SK-N-MC (cell line): ENCODE results near the gene LRRC3B.

Source experiments
- EZH2 ChIP-seq: fragments of 200-600 bp; sonication (generic); IDR thresholded peaks from one replicate; pipeline ENCODE4 v1.6.1; 2017; ENCODE audit warnings: antibody characterized with exemption
- POLR2AphosphoS5 ChIP-seq: IDR thresholded peaks from 2 replicates; pipeline ENCODE4 v1.6.1; 2012; ENCODE audit warnings: mild to moderate bottlenecking, low read depth, low read length, borderline replicate concordance

DNA sequence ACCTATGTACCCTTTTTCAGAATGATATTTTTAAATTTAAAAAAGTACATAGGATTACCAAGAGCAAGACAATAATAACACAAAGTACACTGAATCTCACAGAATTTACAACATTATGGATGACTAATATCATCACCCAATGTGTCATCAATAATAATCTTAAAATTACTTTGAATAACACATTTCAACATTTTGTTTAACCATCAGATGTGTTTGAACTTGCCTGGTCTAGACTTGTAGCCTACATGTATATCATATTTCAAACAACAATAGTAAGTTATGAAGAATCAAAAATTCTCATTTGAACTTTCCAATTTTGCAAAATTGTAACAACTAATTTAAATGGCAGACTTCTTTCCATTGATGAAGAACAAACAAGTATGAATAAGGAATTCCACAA is 15.1 kb downstream of the LRRC3B start:
- TF ChIP-seq EZH2: no peak
- no peak for TF ChIP-seq POLR2AphosphoS5
